GM12878 (cell line): ENCODE measurements around the gene SRC. TPM values are rescaled to one million over a fixed set of nuclear protein-coding genes. Genes with fewer than 3 reads are reported as not detected.

Experiments used
- ATAC-seq: fragments of 200-7000 bp; cut with Tn5 transposase; 3 replicates; pipeline ENCODE4 v1.9.1; 2020; ENCODE audit warnings: mild to moderate bottlenecking, moderate library complexity
- BruUV-seq: library from RNA; stranded (reverse); fragments of 400-500 nt; replicated peaks from 2 replicates; lab custom pipeline; 2021; lab: Mats Ljungman, UMichigan
- CTCF ChIA-PET: fragments of 300-600 bp; sonication (Branson Sonifier 250); formaldehyde crosslinking; extraction: SDS; loops from one replicate; lab custom pipeline; 2021; ENCODE audit warnings: inconsistent platforms; lab: Yijun Ruan, JAX
- POLR2A ChIA-PET: fragments of 350-600 bp; formaldehyde crosslinking; extraction: SDS; loops from one replicate; lab custom pipeline; 2021; ENCODE audit warnings: inconsistent platforms; lab: Charles Lee
- RAD21 ChIA-PET: fragments of 300-600 bp; sonication (Branson Sonifier 250); formaldehyde crosslinking; loops from one replicate; lab custom pipeline; 2023; ENCODE audit warnings: antibody characterized with exemption; ENCODE audit not compliant: unreplicated experiment; lab: Charles Lee
- SMC1A ChIA-PET: fragments of 300-600 bp; sonication (Branson Sonifier 250); formaldehyde crosslinking; loops from one replicate; lab custom pipeline; 2023; ENCODE audit not compliant: unreplicated experiment, uncharacterized antibody; lab: Charles Lee
- DNase-seq: peaks from one replicate; pipeline ENCODE4 v3.0.0-alpha.2; 2011; ENCODE audit warnings: low read depth, low spot score
- FAIRE-seq: peaks from 3 replicates; lab custom pipeline; 2011; peaks lifted over from hg19 to GRCh38; lab: Jason Lieb, UNC
- H2AFZ ChIP-seq: 2 replicates; pipeline ENCODE4 v1.6.0; 2011; ENCODE audit warnings: low read depth, low read length, control low read depth; ENCODE audit not compliant: control insufficient read depth
- H3K27ac ChIP-seq: 2 replicates; pipeline ENCODE4 v1.5.1; 2011; ENCODE audit warnings: control low read depth; ENCODE audit not compliant: control insufficient read depth, insufficient read depth
- H3K27me3 ChIP-seq, 2 experiments: replicated peaks in 1 of 2; 2 replicates each; pipeline versions ENCODE4 v1.6.0 to v1.6.1; 2011; ENCODE audit warnings: low read length in 1 of 2; ENCODE audit not compliant: control insufficient read depth in 2 of 2, insufficient read depth in 2 of 2
- H3K36me3 ChIP-seq, 2 experiments: 2 replicates each; pipeline ENCODE4 v1.5.1; 2011; ENCODE audit warnings: low read length in 1 of 2; ENCODE audit not compliant: control insufficient read depth in 2 of 2, insufficient read depth in 2 of 2
- H3K4me1 ChIP-seq: 2 replicates; pipeline ENCODE4 v1.6.1; 2011; ENCODE audit warnings: mild to moderate bottlenecking, low read length, moderate library complexity, mixed read lengths; ENCODE audit not compliant: control insufficient read depth, insufficient read depth
- H3K4me2 ChIP-seq: 2 replicates; pipeline ENCODE4 v1.6.0; 2011; ENCODE audit warnings: control low read depth; ENCODE audit not compliant: control insufficient read depth, insufficient read depth
- H3K4me3 ChIP-seq: fragments of 200-600 bp; sonication (generic); 2 replicates; pipeline ENCODE4 v1.5.1; 2016
- H3K79me2 ChIP-seq: 2 replicates; pipeline ENCODE4 v1.6.0; 2011; ENCODE audit warnings: low read length; ENCODE audit not compliant: control insufficient read depth, insufficient read depth
- H3K9ac ChIP-seq: 2 replicates; pipeline ENCODE4 v1.8.0; 2011; ENCODE audit warnings: low read length, control low read depth, mixed read lengths; ENCODE audit not compliant: control insufficient read depth, insufficient read depth
- H3K9me3 ChIP-seq: replicated peaks from 3 replicates; pipeline ENCODE4 v1.5.1; 2011; ENCODE audit warnings: mild to moderate bottlenecking, low read length; ENCODE audit not compliant: control insufficient read depth, insufficient read depth
- H4K20me1 ChIP-seq: 2 replicates; pipeline ENCODE4 v1.6.0; 2011; ENCODE audit not compliant: control insufficient read depth, insufficient read depth
- CREB1 ChIP-seq: IDR thresholded peaks from 2 replicates; pipeline ENCODE4 v1.6.1; 2012; ENCODE audit warnings: low read depth, mild to moderate bottlenecking, inconsistent platforms
- NRF1 ChIP-seq: conservative IDR thresholded peaks from 2 replicates; pipeline ENCODE4 v1.6.1; 2011; ENCODE audit warnings: mild to moderate bottlenecking, low read depth, low read length, improper control_type of control experiment
- POLR2A ChIP-seq: IDR thresholded peaks from 2 replicates; pipeline ENCODE4 v1.6.1; 2011; ENCODE audit warnings: low read depth, mild to moderate bottlenecking, low read length
- YBX1 ChIP-seq: fragments of 450-650 bp; IDR thresholded peaks from 2 replicates; pipeline ENCODE4 v1.6.1; 2016; ENCODE audit warnings: antibody characterized with exemption
- WGBS: methylation state at CpG from one replicate; pipeline ENCODE4 v1.1.6; 2016; ENCODE audit warnings: low lambda C conversion rate; ENCODE audit not compliant: insufficient replicate concordance, insufficient coverage; ENCODE audit errors: missing lambda C conversion rate; 5-methylcytosine and 5-hydroxymethylcytosine counted together
- in situ Hi-C: fragments of 300-500 bp; cut with MboI; formaldehyde crosslinking; loops from 9 replicates; pipeline ENCODE4 v1.14.3; 2018; ENCODE audit warnings: mixed read lengths
- intact Hi-C: fragments of 100-400 bp; cut with micrococcal nuclease; formaldehyde crosslinking; loops from one replicate; pipeline ENCODE4 v1.14.2; 2022; ENCODE audit not compliant: unreplicated experiment
- polyA plus RNA-seq, 11 experiments: library from polyadenylated mRNA; depleted of rRNA in 4 of 11; unstranded in 6 of 11; stranded (reverse) in 5 of 11; fragments of >200 nt; fragmentation: Nextera tagmentation in 4 of 11; fragmentation: Illumina TruSeq in 1 of 11; extraction: Ambion mirVana in 4 of 11; extraction: Trizol in 1 of 11; gene quantifications; 1 replicate in 1 of 11; 2 replicates in 10 of 11; pipeline versions ENCODE4 v1.2.1 to v1.2.3, GENCODE V29; 2011 to 2016; ENCODE audit warnings: inconsistent platforms in 2 of 11, missing spikeins in 2 of 11, low read depth in 1 of 11
- total RNA-seq, 4 experiments: library from RNA; depleted of rRNA in 3 of 4; stranded (reverse); fragments of >200 nt in 3 of 4; fragmentation: Illumina TruSeq in 1 of 4; extraction: Trizol in 1 of 4; gene quantifications; 2 replicates each; pipeline versions ENCODE4 v1.2.1 to v1.2.3, GENCODE V29; 2013 to 2021
- TF ChIP-seq, protein P1 (sequence below), 3 experiments: IDR thresholded peaks in 2 of 3; conservative IDR thresholded peaks in 1 of 3; 2 replicates each; pipeline ENCODE4 v1.5.1; 2011; ENCODE audit warnings: low read depth in 3 of 3, low read length in 3 of 3, mild to moderate bottlenecking in 3 of 3, control low read depth in 2 of 3, moderate library complexity in 2 of 3, inconsistent platforms in 1 of 3, mixed read lengths in 1 of 3; ENCODE audit not compliant: control insufficient read depth in 2 of 3, insufficient read depth in 1 of 3; ENCODE audit errors: extremely low read depth in 1 of 3

Gene SRC
- total and polyA plus RNA-seq, 10 of the 15 experiments (the other 5 are each of a cell fraction or from before 2014, with no cell fraction given): 0.60 to 71.3 (median 27.2) TPM

- H4K20me1 ChIP-seq: no peaks in the 10 kb centered on the region
- TF ChIP-seq POLR2A: 0 out of 2 replicates have a peak, but pooled peaks have one; percentile 7
- no peak for TF ChIP-seq YBX1
- TF ChIP-seq, all 136 proteins: peak for 1
- ChIA-PET POLR2A (no interaction called here), CTCF (no interaction called here), SMC1A (no interaction called here), RAD21 (no interaction called here)
- H3K9me3 ChIP-seq: no peaks in the 10 kb centered on the region
- H3K27me3 ChIP-seq: no peaks in the 10 kb centered on the region
- ATAC-seq (no peak), DNase-seq (no peak), FAIRE-seq (no peak)
- in situ Hi-C loops: no loop called here
- intact Hi-C loops: no loop called here
- WGBS: 89% methylated on average over 13 of the region's 20 CpGs
- H3K4me3 ChIP-seq: no peak overlapping the region
- H3K27ac ChIP-seq: no peak overlapping the region
- no peak overlapping the region for H2AFZ ChIP-seq
- no peak overlapping the region for H3K9ac ChIP-seq
- no TSS peak for BruUV-seq
- no peaks in the 10 kb centered on the region for H3K4me1 ChIP-seq
- H3K36me3 ChIP-seq: peaks cover 18 to 66% of the 10 kb centered on the region in 2 experiments
- H3K4me2 ChIP-seq: no peak overlapping the region
- no peaks in the 10 kb centered on the region for H3K79me2 ChIP-seq
These were observed 50.6 kb downstream of the SRC start for GRCh38 chr20:37396416-37397075.

DNA sequence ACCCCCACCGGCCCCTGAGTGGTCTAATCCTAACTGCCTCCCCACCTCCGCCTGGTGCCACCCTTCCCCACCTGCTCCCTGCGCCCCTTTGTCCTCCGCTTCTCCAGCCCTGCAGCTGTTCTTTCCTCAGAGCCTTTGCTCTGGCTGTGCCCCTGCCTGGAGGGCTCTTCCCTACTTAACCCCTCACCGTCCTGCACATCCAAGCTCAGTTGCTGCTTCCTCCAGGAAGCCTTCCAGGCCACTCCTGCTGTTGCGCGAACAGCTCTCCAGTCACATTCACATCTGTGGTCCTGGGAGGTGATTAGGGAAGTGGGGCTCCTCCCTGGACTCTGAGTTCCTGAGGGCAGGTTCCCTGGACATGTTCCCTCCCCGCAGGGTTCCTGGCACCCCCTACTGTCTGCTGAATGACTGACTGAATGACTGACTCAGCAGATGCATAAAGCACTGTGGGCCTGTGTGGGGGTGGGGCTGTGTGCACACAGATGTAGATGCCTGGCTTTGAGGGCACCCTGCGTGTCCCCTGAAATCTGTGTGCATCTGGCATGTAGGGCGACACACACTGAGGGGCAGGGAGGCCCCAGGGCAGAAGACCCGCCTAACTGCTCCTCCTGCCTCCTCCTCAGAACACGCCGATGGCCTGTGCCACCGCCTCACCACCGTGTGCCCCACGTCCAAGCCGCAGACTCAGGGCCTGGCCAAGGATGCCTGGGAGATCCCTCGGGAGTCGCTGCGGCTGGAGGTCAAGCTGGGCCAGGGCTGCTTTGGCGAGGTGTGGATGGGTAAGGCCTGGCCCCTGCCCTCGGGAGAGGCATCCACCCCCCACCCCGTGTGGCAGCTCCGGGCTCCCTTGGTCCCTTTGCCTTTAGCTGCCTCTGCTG is 51.4 kb downstream of the SRC start:
- H2AFZ ChIP-seq: no peak overlapping the region
- SMC1A ChIA-PET: no interaction called here
- H3K27me3 ChIP-seq: no peaks in the 10 kb centered on the region
- no peaks in the 10 kb centered on the region for H4K20me1 ChIP-seq
- CTCF ChIA-PET: no interaction called here
- no peaks in the 10 kb centered on the region for H3K4me1 ChIP-seq
- in situ Hi-C loops (no loop called here), intact Hi-C loops (no loop called here)
- no peak overlapping the region for H3K4me3 ChIP-seq
- H3K36me3 ChIP-seq: peaks cover 18 to 67% of the 10 kb centered on the region in 2 experiments
- no TSS peak for BruUV-seq
- FAIRE-seq: no peak
- no peak for DNase-seq
- WGBS: 97% methylated on average over 24 of the region's 24 CpGs
- POLR2A ChIA-PET: no interaction called here
- no peak overlapping the region for H3K4me2 ChIP-seq
- no peaks in the 10 kb centered on the region for H3K9me3 ChIP-seq
- H3K9ac ChIP-seq: no peak overlapping the region
- ATAC-seq: no peak
- no peak for TF ChIP-seq NRF1
- TF ChIP-seq, protein P1, sequence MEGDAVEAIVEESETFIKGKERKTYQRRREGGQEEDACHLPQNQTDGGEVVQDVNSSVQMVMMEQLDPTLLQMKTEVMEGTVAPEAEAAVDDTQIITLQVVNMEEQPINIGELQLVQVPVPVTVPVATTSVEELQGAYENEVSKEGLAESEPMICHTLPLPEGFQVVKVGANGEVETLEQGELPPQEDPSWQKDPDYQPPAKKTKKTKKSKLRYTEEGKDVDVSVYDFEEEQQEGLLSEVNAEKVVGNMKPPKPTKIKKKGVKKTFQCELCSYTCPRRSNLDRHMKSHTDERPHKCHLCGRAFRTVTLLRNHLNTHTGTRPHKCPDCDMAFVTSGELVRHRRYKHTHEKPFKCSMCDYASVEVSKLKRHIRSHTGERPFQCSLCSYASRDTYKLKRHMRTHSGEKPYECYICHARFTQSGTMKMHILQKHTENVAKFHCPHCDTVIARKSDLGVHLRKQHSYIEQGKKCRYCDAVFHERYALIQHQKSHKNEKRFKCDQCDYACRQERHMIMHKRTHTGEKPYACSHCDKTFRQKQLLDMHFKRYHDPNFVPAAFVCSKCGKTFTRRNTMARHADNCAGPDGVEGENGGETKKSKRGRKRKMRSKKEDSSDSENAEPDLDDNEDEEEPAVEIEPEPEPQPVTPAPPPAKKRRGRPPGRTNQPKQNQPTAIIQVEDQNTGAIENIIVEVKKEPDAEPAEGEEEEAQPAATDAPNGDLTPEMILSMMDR (IDR thresholded peaks at IDR 0.05 in 2 of 3, conservative IDR thresholded peaks at IDR 0.05 in 1 of 3; ENCODE audit: control insufficient read depth in 2 of 3, extremely low read depth in 1 of 3, insufficient read depth in 1 of 3, low read depth in 3 of 3, low read length in 3 of 3): peak in 1 of 3 experiments; percentile 10; a peak in 1 of 6 replicates
- TF ChIP-seq CREB1: no peak
- H3K79me2 ChIP-seq: no peaks in the 10 kb centered on the region
- RAD21 ChIA-PET: no interaction called here
- H3K27ac ChIP-seq: no peak overlapping the region
